ENCODE data around the gene SLC25A48.

- TF ChIP-seq MAFK (IDR thresholded peaks at IDR 0.05; ENCODE audit: low read depth, low read length) (no peak), MXI1 (IDR thresholded peaks at IDR 0.05; ENCODE audit: borderline replicate concordance, low read depth, low read length) (no peak), USF2 (IDR thresholded peaks at IDR 0.05; ENCODE audit: low read depth, low read length) (no peak), CTCF (conservative IDR thresholded peaks at IDR 0.05; ENCODE audit: low read depth, low read length) (no peak), POLR2A (IDR thresholded peaks at IDR 0.05; ENCODE audit: low read depth, low read length) (no peak), CHD1 (IDR thresholded peaks at IDR 0.05; ENCODE audit: low read depth, low read length) (no peak), CEBPB (IDR thresholded peaks at IDR 0.05; ENCODE audit: low read depth, low read length) (no peak), ELK1 (IDR thresholded peaks at IDR 0.05; ENCODE audit: borderline replicate concordance, low read depth, low read length) (no peak)
These were observed 30.3 kb downstream of the SLC25A48 start for GRCh38 chr5:135864503-135865435.
